ENCODE results near the gene NYAP2. TPM values are rescaled to one million over a fixed set of nuclear protein-coding genes. Genes with fewer than 3 reads are reported as not detected.

The NYAP2 gene
- total RNA-seq, 1 experiment from 2014 or later, result not detected

- CTCF ChIA-PET, result no interaction called here
- TF ChIP-seq SP1 (IDR thresholded peaks at IDR 0.05; ENCODE audit: low read depth), result no peak
- TF ChIP-seq ZFX (IDR thresholded peaks at IDR 0.05), result no peak
- TF ChIP-seq ZNF274 (IDR thresholded peaks at IDR 0.05; ENCODE audit: low read depth, low read length), result no peak
- TF ChIP-seq ELF1 (IDR thresholded peaks at IDR 0.05; ENCODE audit: borderline replicate concordance, low read depth), result no peak
- TF ChIP-seq TCF7L2 (IDR thresholded peaks at IDR 0.05; ENCODE audit: borderline replicate concordance, extremely low read depth, insufficient read depth, insufficient read length), result no peak
- no peak for TF ChIP-seq REST (IDR thresholded peaks at IDR 0.05; ENCODE audit: low read depth)
- TF ChIP-seq CEBPB (IDR thresholded peaks at IDR 0.05; ENCODE audit: low read depth), result no peak
- TF ChIP-seq RAD21 (IDR thresholded peaks at IDR 0.05; ENCODE audit: low read depth), result no peak
- TF ChIP-seq ZBTB33 (IDR thresholded peaks at IDR 0.05; ENCODE audit: extremely low read depth, insufficient replicate concordance, low read length), result no peak
- TF ChIP-seq YY1 (IDR thresholded peaks at IDR 0.05; ENCODE audit: extremely low read depth, insufficient replicate concordance, low read depth, low read length), result no peak
- TF ChIP-seq ATF3 (IDR thresholded peaks at IDR 0.05), result no peak
- no peak for TF ChIP-seq EZH2phosphoT487 (IDR thresholded peaks at IDR 0.05; ENCODE audit: borderline replicate concordance)
- TF ChIP-seq EGR1 (IDR thresholded peaks at IDR 0.05; ENCODE audit: low read depth), result no peak
- no peak for TF ChIP-seq POLR2AphosphoS5 (IDR thresholded peaks at IDR 0.05; ENCODE audit: low read depth, low read length)
- TF ChIP-seq CTCF (IDR thresholded peaks at IDR 0.05 in 2 of 3, conservative IDR thresholded peaks at IDR 0.05 in 1 of 3; ENCODE audit: borderline replicate concordance in 1 of 3, insufficient read depth in 1 of 3, low read depth in 2 of 3, low read length in 2 of 3), result no peak
- no peak for TF ChIP-seq SIN3A (IDR thresholded peaks at IDR 0.05; ENCODE audit: low read depth)
- TF ChIP-seq MAX (IDR thresholded peaks at IDR 0.05), result no peak
- TF ChIP-seq POLR2A (IDR thresholded peaks at IDR 0.05; ENCODE audit: borderline replicate concordance, extremely low read depth, insufficient read depth, insufficient read length), result no peak
- no peak for TF ChIP-seq JUND (IDR thresholded peaks at IDR 0.05)
- RAD21 ChIA-PET (ENCODE audit: low non-redundant PET in 1 of 2, low total read pairs in 2 of 2, uncharacterized antibody in 2 of 2, unreplicated experiment in 2 of 2), result no interaction called here
- Histone ChIP-seq H3K36me3 (ENCODE audit: control insufficient read depth in 1 of 2, insufficient read depth in 2 of 2, low read length in 2 of 2) (no peaks in the 10 kb centered on the region), H3K9ac (ENCODE audit: low read length) (no peak overlapping the region), H3K4me1 (ENCODE audit: control insufficient read depth in 1 of 2, insufficient read depth in 2 of 2, low read length in 2 of 2) (no peaks in the 10 kb centered on the region), H3K4me2 (ENCODE audit: low read length) (no peak overlapping the region), H3K4me3 (replicated peaks in 1 of 2; ENCODE audit: low read depth in 1 of 2, low read length in 2 of 2) (no peak overlapping the region), H3K79me2 (ENCODE audit: insufficient read depth, low read length) (no peaks in the 10 kb centered on the region), H2AFZ (ENCODE audit: low read depth, low read length, poor library complexity, severe bottlenecking) (no peak overlapping the region), H3K27me3 (ENCODE audit: insufficient read depth, low read length) (no peaks in the 10 kb centered on the region), H3K9me2 (ENCODE audit: insufficient read depth) (no peaks in the 10 kb centered on the region), H3K9me3 (ENCODE audit: control insufficient read depth in 1 of 2, insufficient read depth in 1 of 2, low read depth in 1 of 2, low read length in 2 of 2) (no peaks in the 10 kb centered on the region), H4K20me1 (ENCODE audit: insufficient read depth) (no peaks in the 10 kb centered on the region), H3K27ac (ENCODE audit: low read depth, low read length) (no peak overlapping the region)
- POLR2A ChIA-PET, result no interaction called here
- no peak for ATAC-seq
- no TSS peak for BruUV-seq (replicated peaks)
- intact Hi-C loops (cut with micrococcal nuclease), result no loop called here
- no peak for DNase-seq (ENCODE audit: low read depth, low spot score)
Measured at GRCh38 chr2:225600444-225600843, 200.9 kb downstream of the NYAP2 start.

All from HCT116 (cell line).